ENCODE results near the gene BLNK. TPM values are rescaled to one million over a fixed set of nuclear protein-coding genes. Genes with fewer than 3 reads are reported as not detected.

Gene BLNK
- total and polyA plus RNA-seq, 2 donors (not counting 1 experiment from before 2014, with no cell fraction given): 153 to 205 TPM

- peaks cover 58% of the 10 kb centered on the region for H3K4me1 Mint-ChIP-seq
- H3K27me3 Mint-ChIP-seq: no peaks in the 10 kb centered on the region
- ATAC-seq (ENCODE audit: low read depth) (no peak), DNase-seq (no peak)
- no peaks in the 10 kb centered on the region for H3K36me3 ChIP-seq (replicated peaks in 1 of 2; ENCODE audit: control extremely low read depth in 1 of 2, control insufficient read depth in 1 of 2, extremely low read depth in 1 of 2, insufficient read depth in 2 of 2, low read length in 1 of 2)
- 88% methylated on average over 7 of the region's 8 CpGs for WGBS (ENCODE audit: insufficient coverage)
- peak overlapping the region; percentile 3 for H2AFZ ChIP-seq (ENCODE audit: insufficient read depth, low read depth, low read length, poor library complexity, severe bottlenecking)
- CTCF ChIA-PET: interaction anchor here (4.9 to 6.0 kb wide), 2 partner anchors 12 to 55 kb away, joined by 80 to 103 read pairs; partner anchors contain the start of gene BLNK
- H3K4me1 ChIP-seq (ENCODE audit: control insufficient read depth in 2 of 2, insufficient read depth in 2 of 2, low read length in 2 of 2): peaks cover 48% of the 10 kb centered on the region in 2 donors
- no peaks in the 10 kb centered on the region for H3K27me3 ChIP-seq (replicated peaks in 1 of 4; ENCODE audit: control extremely low read depth in 1 of 4, control insufficient read depth in 3 of 4, insufficient read depth in 4 of 4, low read length in 3 of 4)
- no peak overlapping the region for H3K4me3 ChIP-seq (ENCODE audit: control extremely low read depth in 1 of 5, extremely low read depth in 1 of 5, insufficient read depth in 1 of 5, low read depth in 2 of 5, low read length in 4 of 5)
- H4K20me1 ChIP-seq (ENCODE audit: control insufficient read depth, insufficient read depth, low read length, poor library complexity, severe bottlenecking): no peaks in the 10 kb centered on the region
- no peak overlapping the region for H3K9ac ChIP-seq (ENCODE audit: low read length)
- peak overlapping the region in 1 of 2 donors; percentile 86 for H3K27ac ChIP-seq (ENCODE audit: low read length in 2 of 2)
- H3K79me2 ChIP-seq (ENCODE audit: control insufficient read depth, insufficient read depth, low read length): peaks cover 63% of the 10 kb centered on the region
- no peak for TF ChIP-seq EZH2 (IDR thresholded peaks at IDR 0.05; ENCODE audit: borderline replicate concordance, insufficient read depth, low read depth, low read length, poor library complexity, severe bottlenecking)
- no peak for TF ChIP-seq CTCF (IDR thresholded peaks at IDR 0.05)
- no peak overlapping the region for H3K4me3 Mint-ChIP-seq
- H3K27ac Mint-ChIP-seq: peak overlapping the region; percentile 83
- intact Hi-C loops (cut with micrococcal nuclease): loop anchor here (10.0 kb wide), 1 partner anchor 459 kb away; no protein-coding TSS in a partner anchor
- peak overlapping the region; percentile 20 for H3K4me2 ChIP-seq (replicated peaks; ENCODE audit: low read depth, low read length, poor library complexity, severe bottlenecking)
- no peaks in the 10 kb centered on the region for H3K9me3 ChIP-seq (ENCODE audit: control extremely low read depth in 1 of 3, control insufficient read depth in 2 of 3, insufficient read depth in 1 of 3, low read length in 2 of 3)
- POLR2A ChIA-PET: interaction anchor here (1.3 to 4.8 kb wide), 2 partner anchors 9 to 13 kb away, joined by 4 to 48 read pairs; partner anchors contain the start of gene BLNK
- no peaks in the 10 kb centered on the region for H3K9me3 Mint-ChIP-seq (ENCODE audit: insufficient read depth)
Measured at GRCh38 chr10:96285331-96285752, 14.0 kb upstream of the BLNK start.

GRCh38 chr10:96283756-96284155 is 12.4 kb upstream of the BLNK start:
- no peak overlapping the region for H3K9ac ChIP-seq (ENCODE audit: low read length)
- intact Hi-C loops (cut with micrococcal nuclease): loop anchor here (10.0 kb wide), 1 partner anchor 461 kb away; no protein-coding TSS in a partner anchor
- no peaks in the 10 kb centered on the region for H3K36me3 ChIP-seq (replicated peaks in 1 of 2; ENCODE audit: control extremely low read depth in 1 of 2, control insufficient read depth in 1 of 2, extremely low read depth in 1 of 2, insufficient read depth in 2 of 2, low read length in 1 of 2)
- H3K27me3 ChIP-seq (replicated peaks in 1 of 4; ENCODE audit: control extremely low read depth in 1 of 4, control insufficient read depth in 3 of 4, insufficient read depth in 4 of 4, low read length in 3 of 4): no peaks in the 10 kb centered on the region
- peaks cover 55% of the 10 kb centered on the region for H3K4me1 Mint-ChIP-seq
- peaks cover 38 to 41% of the 10 kb centered on the region in 2 donors for H3K4me1 ChIP-seq (ENCODE audit: control insufficient read depth in 2 of 2, insufficient read depth in 2 of 2, low read length in 2 of 2)
- no CpG with 5 or more reads among the region's 6 CpGs for WGBS (ENCODE audit: insufficient coverage)
- H3K79me2 ChIP-seq (ENCODE audit: control insufficient read depth, insufficient read depth, low read length): peaks cover 57% of the 10 kb centered on the region
- H3K4me2 ChIP-seq (replicated peaks; ENCODE audit: low read depth, low read length, poor library complexity, severe bottlenecking): no peak overlapping the region
- no peaks in the 10 kb centered on the region for H3K9me3 Mint-ChIP-seq (ENCODE audit: insufficient read depth)
- no peak overlapping the region for H3K4me3 Mint-ChIP-seq
- TF ChIP-seq EZH2 (IDR thresholded peaks at IDR 0.05; ENCODE audit: borderline replicate concordance, insufficient read depth, low read depth, low read length, poor library complexity, severe bottlenecking): no peak
- no peak for TF ChIP-seq CTCF (IDR thresholded peaks at IDR 0.05)
- ChIA-PET CTCF (interaction anchor here (0.6 to 6.0 kb wide), 4 partner anchors 8 to 958 kb away, joined by 3 to 103 read pairs (median 42); partner anchors contain the start of gene BLNK), POLR2A (interaction anchor here (4.8 kb wide), 1 partner anchor 12 kb away, joined by 48 read pairs; the partner anchor contains the start of gene BLNK)
- ATAC-seq (ENCODE audit: low read depth) (no peak), DNase-seq (no peak)
- no peaks in the 10 kb centered on the region for H4K20me1 ChIP-seq (ENCODE audit: control insufficient read depth, insufficient read depth, low read length, poor library complexity, severe bottlenecking)
- H3K27ac ChIP-seq (ENCODE audit: low read length in 2 of 2): no peak overlapping the region
- no peak overlapping the region for H3K4me3 ChIP-seq (ENCODE audit: control extremely low read depth in 1 of 5, extremely low read depth in 1 of 5, insufficient read depth in 1 of 5, low read depth in 2 of 5, low read length in 4 of 5)
- H3K27ac Mint-ChIP-seq: no peak overlapping the region
- no peak overlapping the region for H2AFZ ChIP-seq (ENCODE audit: insufficient read depth, low read depth, low read length, poor library complexity, severe bottlenecking)
- H3K9me3 ChIP-seq (ENCODE audit: control extremely low read depth in 1 of 3, control insufficient read depth in 2 of 3, insufficient read depth in 1 of 3, low read length in 2 of 3): no peaks in the 10 kb centered on the region
- H3K27me3 Mint-ChIP-seq: no peaks in the 10 kb centered on the region

Data from B cell (primary cell).